ENCODE results near the gene PRELID1.

PRELID1 gene

DNA sequence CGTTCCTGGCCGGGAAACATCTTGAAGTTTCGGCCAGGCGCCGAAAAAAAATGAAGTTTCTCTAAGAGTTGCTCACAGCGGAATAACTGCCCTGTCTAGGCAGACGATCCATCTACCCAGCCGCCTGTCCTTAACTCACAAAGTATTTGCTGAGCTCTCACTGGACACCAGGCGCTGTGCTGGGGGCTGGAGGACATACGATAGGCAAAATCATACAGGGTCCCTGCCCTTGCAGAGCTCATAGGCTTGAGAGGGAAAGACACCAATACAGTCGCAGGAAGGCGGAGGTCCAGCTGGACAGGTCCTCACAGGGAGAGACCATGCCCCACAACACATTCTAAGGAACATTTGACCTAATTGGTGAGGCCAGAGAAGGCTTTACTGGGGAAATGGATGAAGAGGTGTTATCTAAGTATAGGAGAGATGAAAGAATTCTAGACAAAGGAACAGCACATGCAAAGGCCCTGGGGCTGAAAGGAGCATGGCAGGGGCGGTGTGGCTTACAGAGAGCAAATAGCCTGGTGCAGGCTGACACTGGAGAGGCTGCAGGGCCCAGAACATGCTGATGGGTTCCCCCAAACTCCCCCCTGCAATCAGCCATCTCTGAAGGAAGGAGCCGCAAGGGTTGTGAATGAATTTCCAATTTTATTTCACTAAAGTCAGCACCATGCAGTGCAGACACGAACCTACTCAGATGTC, 10.1 kb downstream of the PRELID1 start:
- in situ Hi-C loops (cut with MboI; ENCODE audit: low sequenced_read_pairs) = no loop called here

DNA sequence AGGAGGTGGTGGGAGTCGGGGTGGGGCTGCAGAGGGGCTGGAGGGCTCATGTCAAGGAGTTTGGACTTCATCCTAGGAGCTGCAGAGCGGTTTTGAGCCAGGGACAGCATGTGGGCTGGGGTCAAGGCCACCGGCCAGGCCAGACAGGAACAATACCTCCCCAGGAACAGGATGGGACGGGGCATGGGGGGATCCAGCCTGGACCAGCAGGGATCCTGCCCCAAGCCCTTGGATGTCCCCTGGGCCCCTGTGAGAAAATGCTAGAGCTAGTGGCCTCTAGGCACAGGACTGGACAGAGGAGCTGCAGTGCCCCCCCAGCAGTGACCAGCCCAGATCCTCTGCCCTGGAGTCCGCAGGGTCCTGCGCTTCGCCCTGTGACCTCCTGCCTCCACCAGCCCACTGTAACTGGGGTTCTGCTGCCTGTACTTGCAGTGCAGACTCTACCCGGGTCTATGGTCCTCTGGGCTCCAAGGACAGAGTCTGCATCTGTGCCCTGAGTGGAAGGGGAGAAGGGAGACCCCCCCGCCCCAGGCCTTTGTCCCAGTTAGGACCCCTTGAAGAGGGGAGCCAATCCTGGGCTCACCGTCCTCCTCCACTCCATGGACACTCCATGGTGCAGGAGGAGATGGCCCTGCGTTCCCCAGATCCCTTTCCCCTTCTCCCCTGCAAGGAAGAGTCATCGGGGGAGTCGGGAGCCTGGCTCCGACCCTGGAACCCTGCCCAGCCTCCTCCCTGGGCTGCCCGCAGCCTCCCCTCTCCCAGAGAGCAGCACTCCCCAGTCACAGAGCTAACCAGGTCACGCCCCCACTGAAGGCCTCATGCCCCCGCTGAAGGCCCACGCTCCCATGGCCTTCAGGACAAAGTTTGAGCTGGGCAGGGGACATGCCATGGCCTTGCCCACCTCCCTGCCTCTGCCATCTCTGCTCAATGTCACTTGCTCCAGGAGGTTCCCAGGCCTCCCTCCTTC, 11.1 kb downstream of the PRELID1 start:
- in situ Hi-C loops (cut with MboI; ENCODE audit: low sequenced_read_pairs) = no loop called here

DNA sequence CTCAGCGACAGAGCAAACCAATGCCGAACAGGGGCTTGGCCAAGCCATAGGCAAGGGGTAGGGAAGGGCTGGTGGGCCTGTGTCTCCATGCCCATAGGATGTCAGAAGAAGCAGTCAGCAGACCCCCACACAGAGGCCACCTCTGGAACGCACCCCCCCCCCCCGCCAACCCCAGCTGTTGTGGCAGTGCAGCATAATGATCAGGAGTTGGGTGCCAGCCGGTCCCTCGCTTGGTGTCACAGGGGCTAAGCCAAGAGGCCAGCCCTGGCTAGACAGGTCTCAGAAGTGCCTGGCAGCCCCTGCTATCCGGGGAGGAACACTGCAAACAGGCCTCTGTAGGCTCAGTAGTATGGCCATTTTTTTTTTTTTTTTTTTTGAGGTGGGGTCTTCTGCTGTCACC, 11.8 kb downstream of the PRELID1 start:
- in situ Hi-C loops (cut with MboI; ENCODE audit: low sequenced_read_pairs) = no loop called here

DNA sequence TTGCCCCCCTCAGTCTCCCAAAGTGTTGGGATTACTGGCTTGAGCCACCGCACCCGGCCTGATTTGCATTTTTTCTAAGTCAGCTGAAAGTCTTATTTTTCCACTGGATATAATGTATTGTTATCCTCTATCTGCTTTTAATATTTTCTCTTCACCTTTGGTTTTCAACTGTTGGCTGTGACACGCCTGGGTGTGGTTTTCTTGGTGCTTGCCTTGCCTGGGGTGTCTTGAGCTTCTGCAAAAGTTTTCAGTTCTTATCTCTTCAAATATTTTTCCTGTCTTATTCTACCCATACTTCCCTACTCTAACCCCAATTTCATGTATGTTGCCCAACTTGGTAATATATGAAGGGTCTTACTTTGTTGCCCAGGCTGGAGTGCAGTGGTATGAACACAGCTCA, 12.4 kb downstream of the PRELID1 start:
- in situ Hi-C loops (cut with MboI; ENCODE audit: low sequenced_read_pairs) = no loop called here

DNA sequence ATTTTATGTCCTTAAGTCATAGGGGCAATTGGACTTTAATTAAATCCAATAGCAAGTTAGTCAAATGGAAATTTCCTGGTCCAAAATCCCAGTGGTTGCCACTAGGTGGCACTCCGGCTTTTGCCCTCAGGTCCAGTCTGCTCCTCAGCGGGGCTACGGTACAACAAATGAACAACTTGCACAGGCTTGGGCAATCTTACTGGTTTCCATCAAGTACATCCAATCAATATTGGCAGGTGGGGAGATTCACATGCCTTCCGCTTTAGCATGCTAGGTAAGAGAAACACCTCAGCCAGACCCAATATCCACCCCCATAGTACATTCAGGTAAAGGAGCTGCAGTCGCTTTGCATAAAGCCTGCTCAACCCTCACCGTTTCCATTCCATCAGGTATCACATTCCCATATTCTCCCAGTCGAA, 14.4 kb downstream of the PRELID1 start:
- in situ Hi-C loops (cut with MboI; ENCODE audit: low sequenced_read_pairs) = no loop called here

DNA sequence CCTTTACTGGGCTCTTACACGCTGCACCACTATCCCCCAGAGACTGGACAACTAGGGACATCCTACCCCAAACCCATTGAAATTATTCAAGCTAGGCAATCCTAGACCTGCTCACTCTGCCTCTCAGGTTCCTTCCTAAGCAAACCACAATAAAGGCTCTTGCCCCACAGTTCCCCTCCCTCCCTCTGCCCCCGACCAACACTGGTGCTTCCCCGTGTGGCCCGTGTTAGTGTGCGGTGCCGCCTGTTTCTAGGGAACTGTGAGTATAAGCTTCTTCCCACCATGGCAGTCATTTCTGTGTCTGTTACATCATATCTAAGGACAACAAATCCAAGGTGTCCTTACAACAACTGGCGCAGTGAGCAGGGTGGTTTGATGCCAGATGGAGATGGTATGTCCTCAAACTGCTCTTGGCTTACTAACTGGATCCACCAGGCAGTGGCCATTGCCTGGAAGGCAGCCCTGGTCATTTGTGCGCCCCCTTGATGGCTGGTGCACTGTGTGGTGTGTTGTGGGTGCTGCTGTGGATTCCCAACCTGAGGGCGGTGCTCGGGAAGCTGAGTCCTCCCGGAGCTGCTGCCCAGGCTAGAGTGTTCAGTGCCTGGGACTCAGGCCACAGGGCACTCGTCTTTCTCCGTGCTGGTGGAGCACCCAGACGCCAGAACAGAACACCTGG, 16.5 kb downstream of the PRELID1 start:
- in situ Hi-C loops (cut with MboI; ENCODE audit: low sequenced_read_pairs) = no loop called here

DNA sequence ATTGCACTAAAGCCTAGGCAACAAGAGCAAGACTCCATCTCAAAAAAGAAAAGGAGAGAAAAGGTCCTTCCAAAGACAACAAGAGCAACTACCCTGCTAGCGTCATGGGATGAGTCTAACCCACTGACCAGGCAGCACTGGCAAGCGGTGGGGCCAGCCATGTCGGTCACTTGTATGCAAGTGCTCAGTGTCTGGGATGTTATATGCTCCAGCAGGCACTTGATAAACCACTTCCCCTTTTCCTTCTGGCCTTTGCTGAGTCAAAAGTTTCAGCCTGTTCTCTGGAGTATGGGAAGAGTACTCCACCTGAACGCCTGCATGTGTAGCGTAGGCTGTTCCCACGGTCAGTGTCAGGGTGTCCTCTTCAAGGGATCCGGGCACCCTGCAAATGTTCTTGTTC, 17.3 kb downstream of the PRELID1 start:
- in situ Hi-C loops (cut with MboI; ENCODE audit: low sequenced_read_pairs) = no loop called here

DNA sequence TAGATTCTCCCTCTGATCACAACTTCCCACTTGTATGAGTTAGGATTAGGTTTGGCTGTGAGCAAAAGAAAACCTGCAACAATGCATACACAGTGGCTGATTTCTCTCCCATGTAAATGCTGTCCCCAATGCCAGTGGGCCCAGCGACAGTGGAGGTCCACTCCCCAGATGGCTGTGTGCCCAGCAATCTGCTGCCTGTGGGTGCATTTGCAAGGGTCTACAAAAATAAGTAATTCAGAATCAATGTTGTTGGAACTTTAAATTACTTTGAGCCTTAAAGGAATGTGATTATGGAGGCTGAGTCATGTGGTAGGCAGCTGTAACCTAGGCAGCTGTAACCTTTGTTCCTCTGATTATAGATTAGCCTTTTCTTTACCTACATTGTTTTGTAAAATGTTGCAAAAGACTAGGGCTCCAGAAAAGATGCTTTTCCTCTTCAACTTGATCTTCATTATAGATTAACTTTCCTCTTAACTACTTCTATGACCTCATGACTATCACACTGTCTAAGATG, 22.3 kb downstream of the PRELID1 start:
- in situ Hi-C loops (cut with MboI; ENCODE audit: low sequenced_read_pairs) = no loop called here

DNA sequence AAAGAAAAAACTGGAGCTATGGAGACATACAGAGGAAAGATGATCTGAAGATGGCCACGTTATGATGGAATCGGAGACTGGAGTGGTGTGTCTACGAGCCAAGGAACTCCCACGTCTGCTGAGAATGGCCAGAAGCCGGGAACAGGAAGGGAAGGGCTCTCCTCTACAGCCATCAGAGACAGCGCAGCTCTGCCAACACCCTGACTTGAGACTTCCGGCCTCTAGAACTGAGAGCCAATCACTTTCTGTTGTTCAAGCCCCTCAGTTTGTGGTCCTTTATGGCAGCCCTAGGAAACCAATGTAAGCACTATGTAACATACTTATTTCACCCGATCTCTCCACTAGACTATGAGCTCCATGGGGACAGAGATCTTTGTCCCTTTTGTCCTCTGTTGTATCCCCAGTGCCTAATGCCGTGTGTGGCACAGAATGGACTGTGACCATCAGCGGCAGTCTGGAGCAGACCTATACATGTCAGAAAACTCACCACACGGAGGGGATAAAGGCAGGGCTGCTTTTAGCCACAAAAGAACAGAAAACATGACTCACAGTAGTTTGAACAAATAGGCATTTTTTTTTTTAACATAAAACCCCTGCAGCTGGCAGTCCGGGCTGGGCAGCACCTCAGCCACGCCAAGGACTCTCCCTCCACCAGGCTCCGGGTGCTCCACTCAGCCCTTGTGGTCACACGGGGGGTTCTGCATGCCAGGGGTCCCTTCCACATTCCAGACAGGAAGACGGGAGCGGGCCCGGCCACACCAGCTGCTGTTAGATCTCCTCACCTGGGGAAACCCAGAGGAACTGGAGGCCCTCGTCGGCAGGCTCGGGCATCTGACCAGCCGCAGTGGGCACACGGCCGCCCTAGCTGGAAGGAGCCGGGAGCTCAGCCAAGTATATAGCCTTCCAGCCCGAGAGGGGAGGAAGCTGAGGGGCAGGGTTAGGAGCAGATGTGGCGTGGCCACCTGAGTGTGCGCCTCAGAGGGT, 24.2 kb downstream of the PRELID1 start:
- in situ Hi-C loops (cut with MboI; ENCODE audit: low sequenced_read_pairs) = no loop called here

DNA sequence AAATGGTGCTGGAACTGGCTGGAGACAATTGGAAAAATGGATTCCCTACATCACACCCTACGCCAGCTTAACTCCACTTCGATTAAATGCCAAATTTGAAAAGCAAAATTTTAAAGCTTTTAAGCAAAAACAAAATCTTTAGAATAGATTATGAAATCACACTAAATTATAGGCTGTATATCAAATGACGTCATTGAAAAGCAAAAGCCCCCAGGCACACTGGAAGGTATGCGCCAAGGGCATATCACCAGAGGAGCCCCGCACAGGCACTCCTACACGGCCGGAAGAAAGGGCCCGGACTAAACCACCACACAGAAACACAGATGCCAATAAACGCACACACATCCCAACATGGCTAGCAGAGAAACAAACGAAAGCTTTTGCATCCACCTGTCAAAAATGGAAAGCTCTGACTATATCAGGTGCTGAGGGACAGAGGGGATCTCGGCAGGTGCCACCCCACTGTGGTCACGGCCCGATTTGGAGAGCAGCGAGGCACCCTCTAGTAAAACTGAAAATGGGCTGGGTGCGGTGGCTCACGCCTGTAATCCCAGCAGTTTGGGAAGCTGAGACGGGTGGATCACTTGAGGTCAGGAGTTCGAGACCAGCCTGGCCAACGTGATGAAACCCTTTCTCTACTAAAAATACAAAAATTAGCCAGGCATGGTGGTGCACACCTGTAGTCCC, 25.1 kb downstream of the PRELID1 start:
- in situ Hi-C loops (cut with MboI; ENCODE audit: low sequenced_read_pairs) = no loop called here

DNA sequence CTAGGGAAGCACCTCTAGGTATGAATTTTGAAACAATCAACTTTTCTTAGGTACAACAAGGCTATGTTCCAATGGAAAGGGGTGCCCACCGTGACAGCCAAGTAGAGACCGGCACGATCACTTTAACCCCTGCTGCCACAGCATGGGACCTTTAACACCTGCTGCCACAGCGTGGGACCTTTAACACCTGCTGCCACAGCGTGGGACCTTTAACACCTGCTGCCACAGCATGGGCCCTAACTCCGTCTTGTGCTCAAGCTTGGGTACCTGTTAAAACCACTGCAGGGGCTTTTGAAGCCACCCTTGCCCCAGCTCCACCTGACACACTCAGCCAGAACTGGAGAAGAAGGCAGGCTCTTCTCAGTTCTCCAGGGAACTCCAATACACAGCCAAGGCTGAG, 26.3 kb downstream of the PRELID1 start:
- in situ Hi-C loops (cut with MboI; ENCODE audit: low sequenced_read_pairs) = no loop called here

DNA sequence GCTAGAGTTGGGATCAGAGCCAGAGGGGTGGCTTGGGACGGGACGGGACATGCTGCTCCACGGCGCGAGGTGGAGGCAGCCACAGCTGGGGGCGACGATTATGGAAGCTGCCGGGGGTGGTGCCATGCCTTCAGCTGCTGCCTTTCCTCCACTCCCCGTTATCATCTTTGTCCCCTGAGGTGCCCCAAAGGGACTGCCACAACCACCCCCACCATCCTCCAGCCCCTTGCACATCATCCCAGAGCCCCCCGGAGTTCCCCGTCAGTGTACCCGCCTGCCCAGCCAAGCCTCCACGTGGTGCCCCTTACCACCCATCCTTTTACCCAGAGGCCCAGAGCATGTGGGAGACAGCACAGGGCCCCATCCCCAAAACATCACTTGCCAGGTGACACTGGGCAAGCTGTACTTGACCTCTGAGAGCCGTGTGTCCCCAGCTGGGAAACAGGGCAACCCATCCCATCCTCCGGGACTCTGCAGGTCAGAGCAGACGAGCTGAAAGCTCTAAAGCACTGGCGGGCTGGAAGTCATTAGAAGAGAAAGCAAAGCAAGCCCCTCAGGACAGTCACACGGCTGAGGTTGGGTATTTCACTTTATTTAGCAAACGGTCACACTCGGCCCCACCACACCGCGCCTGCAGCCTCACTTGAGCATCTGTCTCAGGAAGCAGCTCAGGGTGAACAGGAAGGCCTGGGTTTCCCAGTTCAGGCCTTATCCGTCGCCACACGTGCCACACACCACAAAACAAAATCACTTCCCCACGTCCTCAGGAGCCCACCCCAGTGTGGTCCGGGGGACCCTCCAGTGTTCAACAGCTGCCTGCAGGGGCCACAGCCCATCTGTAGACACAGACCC, 27.6 kb downstream of the PRELID1 start:
- in situ Hi-C loops (cut with MboI; ENCODE audit: low sequenced_read_pairs) = no loop called here

DNA sequence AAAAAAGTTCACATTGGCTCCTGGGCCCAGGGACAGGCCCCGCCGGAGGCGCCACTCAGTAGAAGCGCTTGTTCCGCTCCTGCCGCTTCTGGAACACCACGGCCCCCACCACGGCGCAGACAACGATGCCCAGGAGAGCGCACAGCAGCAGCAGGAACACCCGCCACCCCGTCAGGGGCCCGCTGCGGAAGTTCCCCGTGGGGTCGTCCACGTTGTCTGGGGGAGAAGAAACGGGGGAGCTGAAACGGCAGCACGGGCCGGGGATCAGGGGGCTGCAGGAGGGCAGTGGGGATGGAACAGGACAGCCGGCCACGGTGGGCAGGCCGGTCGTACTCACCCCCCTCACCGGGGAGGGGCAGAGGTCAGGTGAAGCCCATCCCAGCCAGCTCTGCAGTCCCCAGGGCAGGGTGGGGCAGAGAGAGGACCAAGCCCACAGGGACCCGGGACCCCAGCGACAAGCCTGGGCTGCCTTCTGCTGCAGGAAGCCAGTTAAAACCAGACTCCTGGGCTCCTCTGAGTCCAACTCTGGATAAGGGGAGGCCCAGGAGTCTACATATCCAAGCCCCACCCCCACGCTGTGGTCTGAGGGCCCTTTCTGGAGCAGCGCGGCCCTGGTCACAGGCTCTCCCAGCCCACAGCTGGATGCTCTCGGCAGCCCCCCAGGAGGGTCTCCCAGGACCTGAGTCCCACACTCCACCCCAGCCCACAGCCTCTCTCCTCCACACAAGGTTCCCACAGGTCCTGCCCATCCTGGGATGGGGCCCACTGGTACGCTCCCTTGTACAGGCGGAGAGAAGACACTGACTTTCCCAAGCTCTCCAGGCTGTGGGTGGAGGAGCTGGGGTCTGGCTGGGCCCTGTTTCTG, 28.7 kb downstream of the PRELID1 start:
- in situ Hi-C loops (cut with MboI; ENCODE audit: low sequenced_read_pairs) = no loop called here

DNA sequence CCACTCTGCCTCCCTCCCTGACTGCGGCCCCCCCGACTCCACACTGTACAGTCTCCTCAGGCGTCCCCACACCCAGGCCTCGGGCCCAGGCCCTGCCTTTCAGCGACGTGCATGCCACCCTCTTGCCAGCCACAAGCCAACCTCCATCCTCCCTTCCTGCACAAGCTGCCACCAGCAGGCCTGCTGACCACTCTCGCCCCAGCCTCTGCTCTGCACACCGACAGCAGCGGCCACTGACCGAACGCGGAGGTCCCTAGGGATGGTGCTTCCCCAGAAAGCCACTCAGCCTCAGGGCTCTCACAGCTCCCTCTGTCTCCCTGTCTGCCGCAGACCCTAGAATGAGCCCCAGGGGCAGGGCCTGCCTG, 29.3 kb downstream of the PRELID1 start:
- in situ Hi-C loops (cut with MboI; ENCODE audit: low sequenced_read_pairs) = no loop called here

DNA sequence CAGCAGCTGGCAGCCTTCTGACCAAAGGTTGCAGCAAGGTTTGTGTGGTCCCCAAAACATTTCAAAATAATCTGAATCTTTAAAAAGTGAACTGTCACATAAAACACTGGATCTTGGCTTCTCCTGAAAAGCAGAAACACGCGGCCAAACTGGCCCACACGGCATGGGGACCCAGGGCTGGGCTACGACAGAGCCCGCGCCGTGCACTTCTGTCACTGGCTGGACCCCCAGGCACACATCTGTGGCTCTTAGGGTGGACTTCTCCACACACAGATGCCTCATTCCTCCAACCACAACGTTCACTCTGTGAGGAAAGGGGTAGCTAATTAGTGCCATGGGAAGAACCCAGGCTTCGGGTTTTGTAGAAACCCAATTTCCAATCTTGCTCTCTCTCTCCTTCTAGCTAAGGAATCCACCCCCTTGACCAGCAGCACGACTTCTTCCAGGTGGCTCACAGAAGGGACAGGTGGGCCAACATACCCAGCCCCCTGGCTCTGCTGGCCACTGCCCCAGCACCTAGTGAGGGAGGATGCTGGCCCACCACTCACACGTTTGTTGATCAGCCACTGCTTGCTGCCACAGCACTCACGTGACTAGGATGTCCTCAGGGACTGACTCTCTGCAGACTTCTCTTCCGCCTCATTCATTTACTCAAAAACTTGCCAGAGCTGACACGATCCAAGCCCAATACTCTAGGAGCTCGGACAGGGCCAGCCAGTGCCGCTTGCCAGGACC, 30.0 kb downstream of the PRELID1 start:
- in situ Hi-C loops (cut with MboI; ENCODE audit: low sequenced_read_pairs) = no loop called here

DNA sequence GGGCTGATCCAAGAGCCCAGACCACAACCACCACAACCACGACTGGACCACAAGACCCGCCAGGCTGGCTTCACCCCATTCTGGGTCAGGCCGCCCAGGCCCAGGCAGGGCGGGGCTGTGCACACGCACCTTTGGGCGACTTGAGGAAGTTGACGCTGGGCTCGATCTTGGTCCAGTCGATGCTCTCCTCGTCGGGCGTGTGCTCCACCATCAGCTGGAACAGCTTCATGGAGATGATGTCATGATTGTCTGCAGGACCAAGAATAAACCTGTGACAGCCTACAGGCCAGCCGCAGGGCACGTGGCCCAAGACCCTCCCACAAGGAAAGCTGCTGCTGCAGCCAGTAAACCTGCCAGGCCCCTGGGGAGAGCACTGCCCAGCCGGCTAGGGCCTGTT, 30.6 kb downstream of the PRELID1 start:
- in situ Hi-C loops (cut with MboI; ENCODE audit: low sequenced_read_pairs) = no loop called here
